SU-DHL-6 (cell line): Measurements from ENCODE around the gene NFIA.

Experiments used
- H2AFZ ChIP-seq: fragments of 200-600 bp; sonication (generic); 2 replicates; pipeline ENCODE4 v1.6.1; 2014; ENCODE audit warnings: low read depth, mild to moderate bottlenecking, moderate library complexity, mixed read lengths, antibody characterized with exemption, low read length; ENCODE audit not compliant: severe bottlenecking
- H3F3A ChIP-seq: fragments of 200-600 bp; shearing (Covaris generic); 2 replicates; pipeline ENCODE4 v1.6.0; 2016; ENCODE audit warnings: antibody characterized with exemption, mild to moderate bottlenecking; ENCODE audit not compliant: insufficient read depth
- H3K27ac ChIP-seq: fragments of 200-600 bp; sonication (generic); 2 replicates; pipeline ENCODE4 v1.5.1; 2016; ENCODE audit warnings: low read depth, mild to moderate bottlenecking, low read length, moderate library complexity, mixed read lengths
- H3K27me3 ChIP-seq: fragments of 200-600 bp; sonication (generic), shearing (Covaris generic); 2 replicates; pipeline ENCODE4 v1.6.0; 2014; ENCODE audit warnings: mild to moderate bottlenecking, low read length
- H3K36me3 ChIP-seq: fragments of 200-600 bp; sonication (generic); 2 replicates; pipeline ENCODE4 v1.6.1; 2014; ENCODE audit warnings: mild to moderate bottlenecking, low read length, mixed read lengths
- H3K4me2 ChIP-seq: fragments of 300-600, 200-600 bp; shearing (Covaris generic), sonication (generic); 2 replicates; pipeline ENCODE4 v1.6.0; 2014; ENCODE audit warnings: low read length, low read depth, mild to moderate bottlenecking; ENCODE audit not compliant: poor library complexity, severe bottlenecking
- H3K4me3 ChIP-seq: fragments of 200-600 bp; sonication (generic); 2 replicates; pipeline ENCODE4 v1.5.1; 2014; ENCODE audit warnings: antibody characterized with exemption, low read length, mild to moderate bottlenecking, mixed read lengths; ENCODE audit not compliant: insufficient read depth, poor library complexity, severe bottlenecking
- H3K79me2 ChIP-seq: fragments of 200-600 bp; sonication (generic); 2 replicates; pipeline ENCODE4 v1.6.1; 2014; ENCODE audit warnings: mild to moderate bottlenecking, low read length, moderate library complexity; ENCODE audit not compliant: insufficient read depth
- H3K9ac ChIP-seq: fragments of 200-600 bp; sonication (generic); 2 replicates; pipeline ENCODE4 v1.7.0; 2014; ENCODE audit warnings: mild to moderate bottlenecking, low read length
- H3K9me2 ChIP-seq: fragments of 200-600 bp; sonication (generic); replicated peaks from 2 replicates; pipeline ENCODE4 v1.6.1; 2014; ENCODE audit warnings: low read length; ENCODE audit not compliant: insufficient read depth
- H3K9me3 ChIP-seq: fragments of 200-600 bp; sonication (generic); 2 replicates; pipeline ENCODE4 v1.6.1; 2014; ENCODE audit warnings: low read length, mixed read lengths; ENCODE audit not compliant: insufficient read depth
- H4K20me1 ChIP-seq: fragments of 200-600 bp; sonication (generic); 2 replicates; pipeline ENCODE4 v1.6.1; 2014; ENCODE audit warnings: low read depth, mild to moderate bottlenecking, antibody characterized with exemption, low read length, moderate library complexity, mixed read lengths
- CTCF ChIP-seq: fragments of 200-600 bp; sonication (generic); IDR thresholded peaks from one replicate; pipeline ENCODE4 v1.5.1; 2017; ENCODE audit warnings: antibody characterized with exemption, mild to moderate bottlenecking, low read length, moderate library complexity; ENCODE audit not compliant: insufficient read depth, poor library complexity, severe bottlenecking
- EZH2phosphoT487 ChIP-seq: fragments of 200-600 bp; sonication (generic), shearing (Covaris generic); conservative IDR thresholded peaks from 2 replicates; pipeline ENCODE4 v1.6.1; 2018; ENCODE audit warnings: mild to moderate bottlenecking, antibody characterized with exemption, low read length, moderate library complexity, mixed read lengths

The NFIA gene

GRCh38 chr1:61223140-61223539 is 140.8 kb downstream of the NFIA start:
- TF ChIP-seq CTCF (no peak), EZH2phosphoT487 (no peak)
- Histone ChIP-seq H3K4me3 (no peak overlapping the region), H3K27ac (no peak overlapping the region), H3K79me2 (no peaks in the 10 kb centered on the region), H3K9ac (no peak overlapping the region), H3K9me3 (no peaks in the 10 kb centered on the region), H3F3A (no peaks in the 10 kb centered on the region; the same call in 1 of the 2 replicates), H2AFZ (no peak overlapping the region), H3K27me3 (no peaks in the 10 kb centered on the region), H3K9me2 (no peaks in the 10 kb centered on the region), H3K36me3 (no peaks in the 10 kb centered on the region), H3K4me2 (no peak overlapping the region), H4K20me1 (peaks cover 4% of the 10 kb centered on the region; the same call in 1 of the 2 replicates)

GRCh38 chr1:61224609-61225008 is 142.2 kb downstream of the NFIA start:
- Histone ChIP-seq H4K20me1 (peaks cover 7% of the 10 kb centered on the region; the same call in 1 of the 2 replicates), H3K9ac (no peak overlapping the region), H3K27ac (no peak overlapping the region), H3K9me2 (no peaks in the 10 kb centered on the region), H3K27me3 (no peaks in the 10 kb centered on the region), H3K36me3 (no peaks in the 10 kb centered on the region), H3K4me3 (no peak overlapping the region), H3K79me2 (no peaks in the 10 kb centered on the region), H3F3A (no peaks in the 10 kb centered on the region; the same call in 1 of the 2 replicates), H2AFZ (no peak overlapping the region), H3K4me2 (no peak overlapping the region), H3K9me3 (no peaks in the 10 kb centered on the region)
- TF ChIP-seq CTCF (no peak), EZH2phosphoT487 (no peak)

GRCh38 chr1:61225478-61225877 is 143.1 kb downstream of the NFIA start:
- H3K36me3 ChIP-seq, result no peaks in the 10 kb centered on the region
- TF ChIP-seq CTCF (no peak), EZH2phosphoT487 (no peak)
- no peak overlapping the region for H2AFZ ChIP-seq
- no peaks in the 10 kb centered on the region for H3K9me2 ChIP-seq
- peaks cover 7% of the 10 kb centered on the region; the same call in 1 of the 2 replicates for H4K20me1 ChIP-seq
- no peaks in the 10 kb centered on the region for H3K9me3 ChIP-seq
- no peaks in the 10 kb centered on the region for H3K79me2 ChIP-seq
- no peak overlapping the region for H3K27ac ChIP-seq
- H3K4me3 ChIP-seq, result no peak overlapping the region
- H3K9ac ChIP-seq, result no peak overlapping the region
- H3F3A ChIP-seq, result no peaks in the 10 kb centered on the region; the same call in 1 of the 2 replicates
- H3K27me3 ChIP-seq, result no peaks in the 10 kb centered on the region
- H3K4me2 ChIP-seq, result no peak overlapping the region
